HG03342 (cell line): ENCODE results near the gene NEK3.
A peak's percentile ranks its signal among the peaks of the same experiment; 100 is the strongest.
"Not testable (repeated sequence)": the region's sequence is repeated elsewhere in the genome, so short reads cannot be mapped to it uniquely, and the experiment has no call there.

Source experiments
- ATAC-seq: cut with Tn5 transposase; IDR thresholded peaks from one replicate; pipeline ENCODE4 v1.9.1; 2021; ENCODE audit warnings: mild to moderate bottlenecking, moderate library complexity; ENCODE audit not compliant: unreplicated experiment

The NEK3 gene, protein sequence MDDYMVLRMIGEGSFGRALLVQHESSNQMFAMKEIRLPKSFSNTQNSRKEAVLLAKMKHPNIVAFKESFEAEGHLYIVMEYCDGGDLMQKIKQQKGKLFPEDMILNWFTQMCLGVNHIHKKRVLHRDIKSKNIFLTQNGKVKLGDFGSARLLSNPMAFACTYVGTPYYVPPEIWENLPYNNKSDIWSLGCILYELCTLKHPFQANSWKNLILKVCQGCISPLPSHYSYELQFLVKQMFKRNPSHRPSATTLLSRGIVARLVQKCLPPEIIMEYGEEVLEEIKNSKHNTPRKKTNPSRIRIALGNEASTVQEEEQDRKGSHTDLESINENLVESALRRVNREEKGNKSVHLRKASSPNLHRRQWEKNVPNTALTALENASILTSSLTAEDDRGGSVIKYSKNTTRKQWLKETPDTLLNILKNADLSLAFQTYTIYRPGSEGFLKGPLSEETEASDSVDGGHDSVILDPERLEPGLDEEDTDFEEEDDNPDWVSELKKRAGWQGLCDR

DNA sequence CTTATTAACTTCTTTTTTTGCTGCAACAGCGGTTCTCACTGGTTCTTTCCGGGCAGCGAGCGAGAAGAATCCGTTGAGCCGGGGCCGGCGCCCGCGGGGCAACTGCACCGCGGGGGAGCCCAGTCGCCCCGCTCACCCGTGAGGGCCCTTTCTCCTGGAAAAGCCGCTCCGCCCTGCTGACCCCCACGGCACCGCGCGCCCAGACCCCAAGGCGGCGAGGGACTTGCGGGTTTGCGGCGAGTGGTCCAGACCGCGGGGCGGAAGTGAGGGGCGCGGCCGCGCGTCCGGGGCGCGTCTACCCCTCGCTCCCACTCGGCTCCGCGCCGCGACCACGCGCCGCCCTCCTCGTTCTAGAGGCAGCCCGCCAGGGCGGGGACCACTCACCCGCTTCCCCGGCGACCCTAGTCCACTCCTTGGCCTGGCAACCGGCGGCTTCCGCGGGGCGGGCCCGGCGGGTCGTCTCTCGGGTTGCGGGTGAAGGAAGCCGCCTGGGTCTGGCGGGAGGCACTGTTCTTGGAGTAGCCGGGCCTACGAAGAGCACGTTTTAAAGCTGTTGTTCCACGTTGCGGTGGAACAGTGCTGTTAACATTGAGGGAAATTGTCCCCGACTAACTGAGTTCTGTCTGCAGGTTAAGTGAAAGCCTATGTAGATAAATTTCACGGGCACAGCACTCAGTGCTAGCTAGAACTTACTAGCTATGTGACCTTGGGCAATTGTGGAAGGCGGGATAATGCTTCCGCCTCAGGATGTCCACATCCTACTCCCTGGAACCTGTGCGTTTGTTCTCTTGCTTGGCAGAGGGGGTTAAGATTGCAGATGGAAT is at the start of gene NEK3:
TSS of gene NEK3 (minus strand) at position 439 of the 824 bp plus-strand sequence. CDS start 3,406 bp downstream, outside the sequence.
- peak; percentile 76 for ATAC-seq

- ATAC-seq: not testable (repeated sequence)
Measured at GRCh38 chr13:52208384-52208783, 49.0 kb upstream of the NEK3 start.

GRCh38 chr13:52207896-52208295 is 48.5 kb upstream of the NEK3 start:
- not testable (repeated sequence) for ATAC-seq

DNA sequence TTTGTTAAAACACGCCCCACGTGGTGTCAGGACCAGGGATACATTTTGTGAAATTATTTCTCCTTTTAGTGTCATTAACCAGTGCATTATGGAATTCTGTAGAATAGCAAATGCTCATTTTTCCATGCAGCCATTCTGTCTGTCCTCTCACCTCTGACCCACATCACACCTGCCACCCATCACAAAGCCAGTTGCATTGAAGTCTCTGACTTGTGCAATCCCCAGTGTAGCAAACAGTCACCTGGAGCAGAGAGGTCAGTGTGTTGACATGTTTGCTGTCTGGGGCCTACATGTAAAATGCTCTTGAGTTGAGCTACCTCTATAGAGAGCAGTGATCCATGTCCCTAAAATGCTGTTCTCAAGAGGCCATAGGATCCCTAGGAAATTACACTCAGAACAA is 47.9 kb upstream of the NEK3 start:
- ATAC-seq: not testable (repeated sequence)

GRCh38 chr13:52204546-52204945 is 45.1 kb upstream of the NEK3 start:
- not testable (repeated sequence) for ATAC-seq

GRCh38 chr13:52203864-52204263 is 44.5 kb upstream of the NEK3 start:
- ATAC-seq: not testable (repeated sequence)

DNA sequence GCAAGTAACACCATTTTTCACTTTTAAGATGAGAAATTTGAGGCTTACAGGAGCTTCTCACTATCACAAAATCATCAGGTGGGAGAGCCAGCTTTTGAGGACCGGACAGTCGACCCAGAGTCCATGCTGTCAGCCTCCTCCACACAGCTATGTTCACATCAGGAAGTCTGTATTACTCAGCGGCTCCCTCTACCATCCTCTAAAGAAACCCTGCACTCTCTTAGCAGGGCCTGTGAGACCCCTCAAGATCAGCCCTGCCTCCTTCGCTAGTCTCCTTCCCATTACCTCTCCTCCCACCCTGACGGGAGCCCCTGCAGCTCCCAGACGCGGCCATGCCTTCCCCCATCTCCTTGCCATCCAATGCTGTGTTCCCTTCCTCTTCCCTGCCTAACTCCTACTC is 43.1 kb upstream of the NEK3 start:
- not testable (repeated sequence) for ATAC-seq

- ATAC-seq: not testable (repeated sequence)
Measured at GRCh38 chr13:52201439-52202193, 42.2 kb upstream of the NEK3 start.

DNA sequence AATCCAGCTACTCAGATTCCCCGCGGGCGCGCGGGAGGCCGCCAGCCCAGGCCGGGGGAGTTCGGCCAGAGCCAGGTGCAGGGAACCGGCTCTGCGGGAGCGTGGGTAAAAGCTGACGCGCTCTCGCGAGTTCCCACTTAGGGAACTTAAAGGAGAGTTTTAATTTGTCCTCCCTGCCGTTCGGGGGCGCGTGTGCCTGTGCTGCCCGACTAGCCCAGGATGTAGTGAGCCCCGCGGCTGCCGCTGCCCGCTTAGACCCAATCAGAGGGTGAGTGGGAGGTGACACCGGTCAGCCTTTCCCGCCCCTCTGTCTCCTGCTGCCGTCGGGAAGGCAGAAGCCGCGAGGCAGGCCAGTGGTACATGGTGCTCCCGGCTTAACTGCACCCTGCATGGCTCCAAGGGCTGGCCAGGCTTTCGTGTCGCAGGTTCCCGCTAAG is 36.0 kb upstream of the NEK3 start:
- ATAC-seq: peak; percentile 62

DNA sequence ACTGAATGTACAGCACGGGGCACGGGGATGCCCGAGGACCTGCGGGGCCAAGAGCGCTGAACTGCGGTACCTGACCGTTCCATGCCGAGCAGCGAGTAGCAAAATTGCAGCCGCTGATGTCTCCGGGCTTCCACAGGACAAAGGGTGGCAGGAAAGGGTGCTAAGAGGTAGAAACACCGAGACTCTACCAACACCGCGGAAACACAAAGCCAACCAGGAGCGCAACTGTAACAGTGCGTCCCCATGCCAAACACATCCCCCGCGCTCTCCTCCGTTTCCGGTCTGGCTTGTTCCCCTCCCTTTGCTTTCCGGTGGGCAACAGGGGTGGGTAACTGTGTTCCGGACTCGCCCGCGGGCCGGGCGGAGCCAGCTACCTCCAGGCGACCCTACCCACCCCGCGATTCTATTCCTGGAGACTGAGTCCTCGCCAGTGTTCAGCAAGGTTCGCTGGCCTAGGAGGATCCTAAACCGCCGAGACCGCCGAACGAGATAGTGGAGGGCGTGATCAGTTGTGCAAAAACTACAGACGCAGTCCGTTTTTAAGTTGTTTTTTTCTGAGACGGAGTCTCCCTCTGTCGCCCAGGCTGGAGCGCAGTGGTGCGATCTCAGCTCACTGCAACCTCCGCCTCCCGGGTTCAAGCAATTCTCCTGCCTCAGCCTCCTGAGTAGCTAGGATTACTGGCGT is 34.9 kb upstream of the NEK3 start:
- peak; percentile 76 for ATAC-seq

DNA sequence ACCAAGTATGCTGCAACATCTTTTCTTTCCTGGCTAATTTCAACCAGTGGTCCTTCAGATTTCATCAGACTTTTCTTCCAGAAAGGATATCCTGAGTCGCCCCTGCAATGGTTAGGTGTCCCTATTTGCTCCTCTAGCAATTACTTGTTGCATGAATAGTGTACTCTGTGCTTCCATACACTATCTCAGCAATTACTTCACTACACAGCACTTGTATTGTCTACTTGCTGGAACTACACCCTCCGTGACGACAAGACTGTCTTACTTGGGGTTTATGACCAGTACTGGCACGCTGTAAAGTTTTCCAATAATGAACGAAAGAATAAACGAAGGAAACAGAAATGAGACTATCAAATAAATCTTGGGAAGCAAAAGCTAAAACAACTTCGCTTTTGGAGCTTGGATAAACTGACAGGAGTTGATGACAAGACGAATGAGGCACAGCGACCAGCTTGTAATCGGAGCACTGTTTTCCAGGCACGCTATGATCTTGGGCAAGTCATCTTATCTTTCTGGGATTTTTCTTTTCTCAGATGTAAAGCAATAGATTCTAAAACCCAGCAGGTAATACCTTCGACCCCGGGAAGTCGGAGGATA is 34.3 kb upstream of the NEK3 start:
- peak; percentile 0 for ATAC-seq

GRCh38 chr13:52187424-52188187 is 28.2 kb upstream of the NEK3 start:
- ATAC-seq: not testable (repeated sequence)

DNA sequence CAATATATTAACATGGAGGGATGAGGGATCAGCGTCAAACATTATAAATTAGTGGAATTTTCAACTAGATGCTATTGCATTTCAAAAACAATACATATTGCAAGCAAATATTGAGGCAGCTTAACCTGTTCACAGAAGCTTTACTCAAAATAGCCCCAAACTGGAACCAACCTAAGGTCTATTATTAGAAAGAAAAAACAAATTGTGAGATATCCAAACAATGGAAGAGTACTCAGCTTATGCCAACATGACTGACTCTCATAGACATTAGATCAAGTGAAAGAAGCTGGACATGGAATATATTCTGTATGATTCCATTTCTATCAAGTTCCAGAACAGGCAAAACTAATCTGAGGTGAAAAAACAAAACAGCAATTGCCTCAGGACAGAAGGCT is 27.6 kb upstream of the NEK3 start:
- no peak for ATAC-seq

GRCh38 chr13:52181316-52181954 is 22.0 kb upstream of the NEK3 start:
- peak; percentile 59 for ATAC-seq

DNA sequence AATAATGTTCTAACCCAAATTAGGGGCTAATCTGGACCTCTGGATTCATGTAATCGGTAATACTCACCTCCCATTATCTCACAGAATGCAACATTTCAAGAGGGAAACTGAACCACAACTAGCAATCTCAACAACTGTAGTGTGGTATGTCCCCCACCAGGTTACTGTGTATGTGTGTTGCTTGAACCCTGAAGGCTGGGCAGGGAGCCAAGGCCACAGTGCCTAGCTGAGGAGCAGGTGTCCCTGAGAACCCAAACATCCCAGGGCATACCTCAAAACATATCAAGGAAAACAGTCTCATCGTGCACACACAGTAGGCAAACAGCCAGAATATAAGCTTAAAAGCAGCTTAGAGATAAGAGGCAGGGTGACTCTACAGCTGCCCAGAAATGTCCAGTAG is 20.5 kb upstream of the NEK3 start:
- no peak for ATAC-seq

DNA sequence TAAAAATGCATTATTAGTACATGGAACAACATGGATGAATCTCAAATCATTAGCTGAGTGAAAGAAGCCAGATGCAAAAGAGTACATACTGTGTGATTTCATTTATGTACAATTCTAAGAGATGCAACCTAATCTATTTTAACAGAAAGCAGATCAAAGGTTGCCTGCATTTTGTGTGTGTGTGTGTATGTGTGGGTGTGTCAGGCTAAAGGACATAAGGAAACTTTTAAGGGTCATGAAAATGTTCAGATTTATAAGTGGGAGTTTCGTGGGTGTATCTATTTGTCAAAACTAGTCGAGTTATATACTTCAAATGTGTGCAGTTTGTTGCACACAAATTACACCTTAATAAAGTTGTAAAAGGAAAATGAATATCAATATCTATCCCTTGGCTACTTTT is 17.9 kb upstream of the NEK3 start:
- ATAC-seq: no peak

GRCh38 chr13:52173970-52174369 is 14.6 kb upstream of the NEK3 start:
- ATAC-seq: not testable (repeated sequence)

DNA sequence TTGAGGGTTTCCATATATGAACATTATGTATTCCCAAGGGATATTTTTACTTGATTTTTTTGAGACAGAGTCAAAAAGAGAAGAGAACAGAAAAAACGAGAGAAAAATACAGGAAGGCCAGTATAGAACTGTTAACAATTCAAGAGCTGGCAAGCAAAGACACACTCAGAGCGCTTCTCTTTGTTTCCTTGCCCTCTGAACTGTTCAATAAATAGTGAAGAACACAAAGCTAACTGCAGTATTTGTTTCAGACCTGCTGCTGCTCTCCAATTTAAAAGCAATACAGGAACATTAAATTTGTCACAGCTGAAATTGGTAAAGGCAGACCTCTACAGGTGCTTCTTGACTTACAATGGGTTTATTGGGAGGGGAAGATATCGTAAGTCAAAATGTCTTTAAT is 14.0 kb upstream of the NEK3 start:
- no peak for ATAC-seq

GRCh38 chr13:52171686-52172085 is 12.3 kb upstream of the NEK3 start:
- ATAC-seq: not testable (repeated sequence)
